ENCODE data around the gene TRIM71.

TRIM71 gene

DNA sequence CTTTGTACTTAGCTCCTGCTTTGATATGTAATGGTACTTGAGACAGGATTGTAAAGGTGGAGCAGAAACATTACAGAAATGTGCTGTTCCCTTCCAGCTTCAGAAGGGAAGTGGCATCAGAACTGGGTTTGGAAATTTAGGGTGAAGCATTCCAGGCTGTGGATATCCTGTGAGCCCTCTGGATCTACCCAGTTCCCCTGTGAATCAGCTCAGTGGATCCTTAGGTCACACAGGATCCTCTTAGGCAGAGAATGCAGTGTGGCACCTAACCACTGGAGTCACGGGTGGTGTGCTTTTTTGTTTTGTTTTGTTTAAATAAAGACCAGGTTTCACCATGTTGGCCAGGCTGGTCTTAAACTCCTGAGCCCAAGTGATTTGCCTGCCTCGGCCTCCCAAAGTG lies 66.0 kb downstream of the TRIM71 start:
- no peak overlapping the region for H3K4me3 ChIP-seq (ENCODE audit: low read length)
- H3K4me1 ChIP-seq (ENCODE audit: insufficient read depth, low read length): peaks cover 6% of the 10 kb centered on the region
- H3K36me3 ChIP-seq (ENCODE audit: insufficient read depth, low read length): peaks cover 59% of the 10 kb centered on the region
- H2AFZ ChIP-seq (ENCODE audit: low read depth, low read length): no peak overlapping the region
- no peaks in the 10 kb centered on the region for H3K27me3 ChIP-seq (ENCODE audit: insufficient read depth, low read length)
- H3K9me3 ChIP-seq (ENCODE audit: low read length): no peaks in the 10 kb centered on the region

DNA sequence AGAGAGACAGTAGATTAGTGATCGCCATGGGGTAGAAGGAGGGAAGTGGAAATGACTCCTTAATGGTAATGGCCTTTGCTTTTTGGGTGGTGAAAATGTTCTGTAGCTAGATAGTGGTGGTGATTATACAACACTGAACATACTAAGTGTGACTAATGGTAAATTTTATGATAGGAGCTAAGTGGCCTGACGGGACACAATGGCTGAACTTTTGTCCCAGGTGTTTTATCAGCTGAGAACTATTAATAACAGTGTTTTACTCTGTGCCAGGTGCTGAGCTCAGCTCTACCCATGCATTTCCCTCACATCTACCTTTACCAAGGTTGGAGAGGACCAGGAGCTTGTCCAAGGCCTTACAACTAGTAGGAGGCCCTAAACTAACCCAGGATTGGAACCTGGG lies 66.8 kb downstream of the TRIM71 start:
- H3K4me3 ChIP-seq (ENCODE audit: low read length): no peak overlapping the region
- H3K36me3 ChIP-seq (ENCODE audit: insufficient read depth, low read length): peaks cover 62% of the 10 kb centered on the region
- no peaks in the 10 kb centered on the region for H3K9me3 ChIP-seq (ENCODE audit: low read length)
- peaks cover 6% of the 10 kb centered on the region for H3K4me1 ChIP-seq (ENCODE audit: insufficient read depth, low read length)
- H3K27me3 ChIP-seq (ENCODE audit: insufficient read depth, low read length): no peaks in the 10 kb centered on the region
- no peak overlapping the region for H2AFZ ChIP-seq (ENCODE audit: low read depth, low read length)

DNA sequence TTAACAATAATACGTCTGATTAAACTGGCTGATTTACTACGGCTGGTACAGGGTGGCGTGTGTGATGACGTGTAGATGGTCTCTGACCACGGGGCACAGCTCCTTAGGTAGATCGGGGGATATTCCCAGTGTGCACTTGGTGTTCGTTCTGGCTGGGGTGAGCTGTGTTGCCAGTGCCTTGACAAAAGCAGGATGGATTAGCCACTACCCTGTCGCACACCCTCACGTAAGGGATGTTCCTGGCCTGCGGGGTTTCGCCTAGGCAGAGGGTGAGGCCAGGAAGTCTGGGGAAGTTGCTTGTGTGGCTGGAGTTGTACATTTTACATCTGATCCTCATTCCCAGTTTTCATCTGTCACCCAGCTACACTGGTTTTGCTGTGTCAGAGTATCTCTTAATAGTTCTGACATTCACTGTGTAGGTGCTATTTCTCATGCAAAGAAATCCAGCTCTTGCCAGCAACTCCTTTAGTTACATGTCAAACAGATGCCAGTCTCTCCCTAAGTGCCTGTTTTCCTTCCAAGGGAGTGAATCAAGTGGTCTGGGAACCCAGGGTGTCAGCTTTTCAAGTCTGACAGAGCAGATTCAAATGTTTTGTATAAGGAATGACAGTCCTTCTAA lies 67.6 kb downstream of the TRIM71 start:
- no peak overlapping the region for H2AFZ ChIP-seq (ENCODE audit: low read depth, low read length)
- peaks cover 6% of the 10 kb centered on the region for H3K4me1 ChIP-seq (ENCODE audit: insufficient read depth, low read length)
- no peaks in the 10 kb centered on the region for H3K27me3 ChIP-seq (ENCODE audit: insufficient read depth, low read length)
- no peak overlapping the region for H3K4me3 ChIP-seq (ENCODE audit: low read length)
- H3K36me3 ChIP-seq (ENCODE audit: insufficient read depth, low read length): peaks cover 66% of the 10 kb centered on the region
- no peaks in the 10 kb centered on the region for H3K9me3 ChIP-seq (ENCODE audit: low read length)

DNA sequence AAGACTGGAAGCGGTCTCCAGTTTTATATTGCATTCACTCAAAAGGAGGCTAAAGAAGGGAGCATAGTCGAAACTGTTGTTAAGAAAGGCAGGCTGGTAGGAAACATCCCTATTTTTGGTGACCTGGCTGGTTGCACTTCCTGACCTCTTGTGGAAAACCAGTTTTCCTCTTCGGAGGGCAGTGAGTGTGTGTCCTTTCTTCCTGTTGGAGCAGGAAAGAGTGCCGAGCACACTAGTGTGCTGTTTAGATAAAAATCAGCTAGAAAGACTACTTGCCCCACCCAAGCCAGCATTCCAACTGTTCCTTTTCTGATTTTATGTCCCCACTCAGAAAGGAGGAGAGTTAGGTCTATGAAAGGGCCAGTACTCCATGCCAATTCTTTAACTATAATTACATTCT lies 68.5 kb downstream of the TRIM71 start:
- H3K36me3 ChIP-seq (ENCODE audit: insufficient read depth, low read length): peaks cover 73% of the 10 kb centered on the region

DNA sequence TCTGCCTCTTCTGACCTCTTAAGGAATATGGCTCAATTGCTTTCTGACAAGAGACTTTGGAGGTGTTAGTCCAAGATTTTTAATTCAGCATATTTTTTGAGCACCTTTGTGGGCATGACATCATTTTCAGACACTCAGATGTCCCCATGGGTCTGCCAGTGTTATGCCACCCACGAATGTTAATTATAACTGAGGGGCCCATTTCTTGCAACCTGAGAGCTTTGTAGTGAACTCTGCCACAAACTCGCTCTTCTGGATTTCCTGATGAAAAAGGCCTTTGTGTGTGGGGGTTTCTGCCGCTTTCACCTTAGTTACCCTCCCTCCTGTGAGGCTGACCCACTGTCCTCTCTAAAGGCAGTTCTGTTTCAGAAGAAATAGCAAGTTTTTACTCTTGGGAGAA lies 69.1 kb downstream of the TRIM71 start:
- Histone ChIP-seq H3K4me1 (ENCODE audit: insufficient read depth, low read length) (peaks cover 6% of the 10 kb centered on the region), H3K4me3 (ENCODE audit: low read length) (no peak overlapping the region), H3K36me3 (ENCODE audit: insufficient read depth, low read length) (peaks cover 77% of the 10 kb centered on the region), H3K9me3 (ENCODE audit: low read length) (peaks cover 7% of the 10 kb centered on the region), H2AFZ (ENCODE audit: low read depth, low read length) (no peak overlapping the region), H3K27me3 (ENCODE audit: insufficient read depth, low read length) (no peaks in the 10 kb centered on the region)

More for the DNA sequence above, 68.5 kb downstream of the TRIM71 start:
- Histone ChIP-seq H2AFZ (ENCODE audit: low read depth, low read length) (no peak overlapping the region), H3K9me3 (ENCODE audit: low read length) (peaks cover 7% of the 10 kb centered on the region), H3K4me1 (ENCODE audit: insufficient read depth, low read length) (peaks cover 6% of the 10 kb centered on the region), H3K4me3 (ENCODE audit: low read length) (no peak overlapping the region), H3K27me3 (ENCODE audit: insufficient read depth, low read length) (no peaks in the 10 kb centered on the region)

DNA sequence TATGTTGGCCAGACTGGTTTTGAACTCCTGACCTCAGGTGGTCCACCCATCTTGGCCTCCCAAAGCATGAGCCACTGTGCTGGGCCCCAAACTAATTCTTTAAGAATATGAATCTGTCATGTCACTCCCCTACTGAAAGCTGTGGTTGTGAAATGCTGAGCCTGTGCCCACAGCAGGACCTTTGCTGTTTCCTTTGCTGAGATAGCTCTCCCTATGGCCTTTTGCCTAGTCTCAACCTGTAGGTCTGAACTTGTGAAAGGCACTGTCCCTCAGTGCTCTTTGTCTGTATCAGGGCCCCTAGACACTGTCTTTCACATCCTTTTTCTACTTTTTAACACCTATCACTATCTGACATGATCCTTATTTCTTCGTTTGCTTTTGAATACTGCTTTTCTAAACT lies 70.9 kb downstream of the TRIM71 start:
- Histone ChIP-seq H3K9me3 (ENCODE audit: low read length) (peaks cover 7% of the 10 kb centered on the region), H2AFZ (ENCODE audit: low read depth, low read length) (no peak overlapping the region), H3K4me1 (ENCODE audit: insufficient read depth, low read length) (peaks cover 6% of the 10 kb centered on the region), H3K36me3 (ENCODE audit: insufficient read depth, low read length) (peaks cover 87% of the 10 kb centered on the region), H3K4me3 (ENCODE audit: low read length) (no peak overlapping the region), H3K27me3 (ENCODE audit: insufficient read depth, low read length) (no peaks in the 10 kb centered on the region)

DNA sequence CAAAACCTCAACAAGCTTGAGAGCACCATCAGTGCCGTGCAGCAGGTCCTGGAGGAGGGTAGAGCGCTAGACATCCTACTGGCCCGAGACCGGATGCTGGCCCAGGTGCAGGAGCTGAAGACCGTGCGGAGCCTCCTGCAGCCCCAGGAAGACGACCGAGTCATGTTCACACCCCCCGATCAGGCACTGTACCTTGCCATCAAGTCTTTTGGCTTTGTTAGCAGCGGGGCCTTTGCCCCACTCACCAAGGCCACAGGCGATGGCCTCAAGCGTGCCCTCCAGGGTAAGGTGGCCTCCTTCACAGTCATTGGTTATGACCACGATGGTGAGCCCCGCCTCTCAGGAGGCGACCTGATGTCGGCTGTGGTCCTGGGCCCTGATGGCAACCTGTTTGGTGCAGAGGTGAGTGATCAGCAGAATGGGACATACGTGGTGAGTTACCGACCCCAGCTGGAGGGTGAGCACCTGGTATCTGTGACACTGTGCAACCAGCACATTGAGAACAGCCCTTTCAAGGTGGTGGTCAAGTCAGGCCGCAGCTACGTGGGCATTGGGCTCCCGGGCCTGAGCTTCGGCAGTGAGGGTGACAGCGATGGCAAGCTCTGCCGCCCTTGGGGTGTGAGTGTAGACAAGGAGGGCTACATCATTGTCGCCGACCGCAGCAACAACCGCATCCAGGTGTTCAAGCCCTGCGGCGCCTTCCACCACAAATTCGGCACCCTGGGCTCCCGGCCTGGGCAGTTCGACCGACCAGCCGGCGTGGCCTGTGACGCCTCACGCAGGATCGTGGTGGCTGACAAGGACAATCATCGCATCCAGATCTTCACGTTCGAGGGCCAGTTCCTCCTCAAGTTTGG lies 72.9 kb downstream of the TRIM71 start:
- H3K4me3 ChIP-seq (ENCODE audit: low read length): no peak overlapping the region
- H3K36me3 ChIP-seq (ENCODE audit: insufficient read depth, low read length): peaks cover 90% of the 10 kb centered on the region
- no peaks in the 10 kb centered on the region for H3K27me3 ChIP-seq (ENCODE audit: insufficient read depth, low read length)
- H3K4me1 ChIP-seq (ENCODE audit: insufficient read depth, low read length): peaks cover 6% of the 10 kb centered on the region
- H2AFZ ChIP-seq (ENCODE audit: low read depth, low read length): no peak overlapping the region
- H3K9me3 ChIP-seq (ENCODE audit: low read length): peaks cover 7% of the 10 kb centered on the region

DNA sequence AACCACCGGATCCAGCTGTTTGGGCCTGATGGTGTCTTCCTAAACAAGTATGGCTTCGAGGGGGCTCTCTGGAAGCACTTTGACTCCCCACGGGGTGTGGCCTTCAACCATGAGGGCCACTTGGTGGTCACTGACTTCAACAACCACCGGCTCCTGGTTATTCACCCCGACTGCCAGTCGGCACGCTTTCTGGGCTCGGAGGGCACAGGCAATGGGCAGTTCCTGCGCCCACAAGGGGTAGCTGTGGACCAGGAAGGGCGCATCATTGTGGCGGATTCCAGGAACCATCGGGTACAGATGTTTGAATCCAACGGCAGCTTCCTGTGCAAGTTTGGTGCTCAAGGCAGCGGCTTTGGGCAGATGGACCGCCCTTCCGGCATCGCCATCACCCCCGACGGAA lies 73.6 kb downstream of the TRIM71 start:
- Histone ChIP-seq H2AFZ (ENCODE audit: low read depth, low read length) (no peak overlapping the region), H3K27me3 (ENCODE audit: insufficient read depth, low read length) (no peaks in the 10 kb centered on the region), H3K4me1 (ENCODE audit: insufficient read depth, low read length) (peaks cover 6% of the 10 kb centered on the region), H3K4me3 (ENCODE audit: low read length) (no peak overlapping the region), H3K36me3 (ENCODE audit: insufficient read depth, low read length) (peaks cover 87% of the 10 kb centered on the region), H3K9me3 (ENCODE audit: low read length) (peaks cover 7% of the 10 kb centered on the region)

DNA sequence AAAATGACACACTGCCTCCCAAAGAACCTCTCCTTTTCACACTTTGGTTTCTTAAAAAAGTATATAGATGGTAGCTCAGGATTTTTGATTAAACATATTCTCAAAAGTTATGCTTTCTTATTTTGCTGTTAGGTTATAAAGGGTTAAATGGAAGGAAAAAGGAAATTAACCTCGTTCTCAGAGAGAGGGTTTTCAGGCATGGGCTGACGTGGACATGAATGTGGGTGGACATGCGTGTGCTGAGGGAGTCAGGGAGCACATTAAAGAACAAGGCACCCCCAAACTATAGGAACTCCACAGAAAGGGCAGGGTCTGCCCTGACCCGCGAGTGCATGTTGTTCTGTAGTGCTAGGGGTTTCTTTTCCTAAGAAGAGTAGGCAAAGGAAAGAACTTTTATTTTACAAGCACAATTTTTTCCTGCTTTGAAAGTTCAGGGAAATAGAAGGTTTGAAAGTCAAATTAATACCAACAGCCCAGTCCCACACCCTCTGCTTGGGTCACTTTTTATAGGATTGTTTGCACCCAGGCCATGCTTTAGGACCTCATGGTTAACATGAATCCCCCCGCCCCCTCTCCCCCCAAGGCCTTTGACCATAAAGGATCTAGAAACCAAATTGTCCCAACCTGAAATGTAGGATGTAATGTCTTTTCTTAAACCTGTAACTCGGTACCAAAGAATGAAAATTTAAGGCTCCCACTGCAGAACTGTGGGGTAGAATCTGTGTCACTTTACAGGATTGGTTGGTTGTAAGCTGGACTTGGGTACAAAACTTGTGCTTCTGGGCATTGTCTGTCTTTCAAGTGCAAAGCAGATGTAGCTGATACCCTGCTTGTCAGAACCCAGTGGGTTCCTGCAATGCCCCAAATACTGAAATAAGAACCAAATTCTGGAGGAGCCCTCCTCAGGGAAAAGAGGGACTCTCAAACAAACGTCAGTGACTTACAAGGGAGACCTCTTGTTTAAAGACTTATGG lies 75.1 kb downstream of the TRIM71 start:
- no peak overlapping the region for H2AFZ ChIP-seq (ENCODE audit: low read depth, low read length)

DNA sequence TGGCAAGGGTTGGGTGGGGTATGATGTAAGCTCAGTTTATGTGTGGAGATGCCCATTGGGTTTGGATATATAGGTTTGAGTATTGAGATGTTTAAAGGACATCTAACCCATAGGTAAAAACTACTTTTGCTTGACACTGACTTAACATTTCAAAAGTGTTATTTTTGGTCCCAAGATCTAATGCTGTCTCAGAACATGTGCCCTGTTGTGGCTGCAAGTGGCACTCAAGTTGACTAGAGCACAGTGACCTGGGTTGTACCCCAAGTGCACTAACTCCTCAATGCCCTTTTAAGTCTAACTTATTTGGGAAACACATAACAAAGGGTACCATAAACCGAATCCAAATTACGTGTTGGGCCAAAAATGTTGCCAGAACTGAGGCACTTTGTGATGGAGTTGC lies 77.2 kb downstream of the TRIM71 start:
- H3K27me3 ChIP-seq (ENCODE audit: insufficient read depth, low read length): no peaks in the 10 kb centered on the region
- no peak overlapping the region for H3K4me3 ChIP-seq (ENCODE audit: low read length)
- H2AFZ ChIP-seq (ENCODE audit: low read depth, low read length): no peak overlapping the region
- peaks cover 69% of the 10 kb centered on the region for H3K36me3 ChIP-seq (ENCODE audit: insufficient read depth, low read length)
- H3K4me1 ChIP-seq (ENCODE audit: insufficient read depth, low read length): no peaks in the 10 kb centered on the region
- peaks cover 7% of the 10 kb centered on the region for H3K9me3 ChIP-seq (ENCODE audit: low read length)

More for the DNA sequence above, 75.1 kb downstream of the TRIM71 start:
- H3K36me3 ChIP-seq (ENCODE audit: insufficient read depth, low read length): peaks cover 78% of the 10 kb centered on the region
- no peaks in the 10 kb centered on the region for H3K27me3 ChIP-seq (ENCODE audit: insufficient read depth, low read length)
- no peaks in the 10 kb centered on the region for H3K4me1 ChIP-seq (ENCODE audit: insufficient read depth, low read length)
- peaks cover 7% of the 10 kb centered on the region for H3K9me3 ChIP-seq (ENCODE audit: low read length)
- no peak overlapping the region for H3K4me3 ChIP-seq (ENCODE audit: low read length)

DNA sequence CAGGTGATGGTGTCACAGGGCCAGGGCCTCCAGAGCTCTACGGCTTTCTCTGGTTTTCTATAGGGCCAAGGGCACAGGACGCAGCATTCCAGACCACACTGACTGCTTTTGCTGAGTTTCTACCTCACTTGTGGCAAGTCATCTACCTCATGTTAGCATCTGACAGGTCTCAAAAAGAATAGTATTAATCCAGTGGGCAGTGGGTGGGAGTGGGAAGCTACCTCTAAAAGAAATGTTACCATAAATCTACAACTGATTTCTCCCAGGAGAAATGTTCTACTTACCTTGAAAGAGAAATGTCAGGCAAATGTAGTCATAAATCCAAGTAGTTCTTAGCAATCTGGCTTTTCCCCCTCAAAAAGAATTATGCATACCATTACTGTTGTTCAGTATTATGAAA lies 77.9 kb downstream of the TRIM71 start:
- Histone ChIP-seq H3K9me3 (ENCODE audit: low read length) (peaks cover 5% of the 10 kb centered on the region), H3K36me3 (ENCODE audit: insufficient read depth, low read length) (peaks cover 61% of the 10 kb centered on the region), H2AFZ (ENCODE audit: low read depth, low read length) (no peak overlapping the region), H3K27me3 (ENCODE audit: insufficient read depth, low read length) (no peaks in the 10 kb centered on the region), H3K4me1 (ENCODE audit: insufficient read depth, low read length) (no peaks in the 10 kb centered on the region), H3K4me3 (ENCODE audit: low read length) (no peak overlapping the region)

DNA sequence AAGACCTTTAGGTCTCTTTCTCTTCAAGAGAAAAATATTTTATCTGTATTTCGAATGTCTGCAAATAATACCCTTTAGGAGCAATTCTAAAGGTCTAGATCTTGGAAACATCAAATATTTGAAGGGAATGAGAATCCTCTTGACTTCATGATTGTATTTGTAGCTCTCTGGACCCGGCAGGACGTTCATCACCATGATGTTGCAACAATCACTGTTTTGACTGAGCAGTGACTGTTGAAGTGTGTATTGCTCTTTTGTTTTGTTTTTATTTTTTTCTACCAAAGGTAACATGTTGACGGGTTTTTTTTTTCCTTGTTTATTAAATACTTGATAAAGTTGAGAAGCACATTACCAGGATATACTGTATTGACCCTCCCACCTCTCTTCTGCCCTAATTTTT lies 78.3 kb downstream of the TRIM71 start:
- H3K9me3 ChIP-seq (ENCODE audit: low read length): peaks cover 1% of the 10 kb centered on the region
- H3K4me3 ChIP-seq (ENCODE audit: low read length): no peak overlapping the region
- H3K36me3 ChIP-seq (ENCODE audit: insufficient read depth, low read length): peaks cover 57% of the 10 kb centered on the region
- no peak overlapping the region for H2AFZ ChIP-seq (ENCODE audit: low read depth, low read length)
- H3K27me3 ChIP-seq (ENCODE audit: insufficient read depth, low read length): no peaks in the 10 kb centered on the region
- no peaks in the 10 kb centered on the region for H3K4me1 ChIP-seq (ENCODE audit: insufficient read depth, low read length)

Data from neuron (in vitro differentiated cells).